K562 (cell line): Measurements from ENCODE around the gene PTBP3. TPM values are rescaled to one million over a fixed set of nuclear protein-coding genes. Genes with fewer than 3 reads are reported as not detected.
A peak's percentile ranks its signal among the peaks of the same experiment; 100 is the strongest.

Source experiments
- CEBPZ ChIP-seq: fragments of 150-350 bp; IDR thresholded peaks from 2 replicates; pipeline ENCODE4 v1.6.1; 2014; ENCODE audit warnings: low read depth, mild to moderate bottlenecking, low read length, borderline replicate concordance
- FOXM1 ChIP-seq, 2 experiments: fragments of 450-650 bp in 1 of 2; sonication (generic) in 1 of 2; formaldehyde crosslinking in 1 of 2; IDR thresholded peaks; 2 replicates each; pipeline versions ENCODE4 v1.6.1 to v1.9.0; 2017 to 2022; ENCODE audit warnings: low read depth in 2 of 2, mild to moderate bottlenecking in 2 of 2, missing genetic modification reagents in 1 of 2, moderate library complexity in 1 of 2
- MAX ChIP-seq: sonication (generic); formaldehyde crosslinking; IDR thresholded peaks from 2 replicates; pipeline ENCODE4 v1.9.0; 2022; ENCODE audit warnings: mild to moderate bottlenecking, missing genetic modification reagents
- RREB1 ChIP-seq: fragments of 250-450 bp; sonication (Bioruptor Pico); IDR thresholded peaks from 2 replicates; pipeline ENCODE4 v1.4.0; 2020
- TAF9B ChIP-seq: fragments of 450-650 bp; IDR thresholded peaks from 2 replicates; pipeline ENCODE4 v1.6.1; 2018; ENCODE audit warnings: mild to moderate bottlenecking; ENCODE audit not compliant: partially characterized antibody
- polyA plus RNA-seq, 8 experiments: library from polyadenylated mRNA; depleted of rRNA in 4 of 8; stranded (reverse) in 5 of 8; unstranded in 3 of 8; fragments of >200 nt; fragmentation: Nextera tagmentation in 2 of 8; fragmentation: Illumina TruSeq in 1 of 8; extraction: Ambion mirVana in 2 of 8; extraction: Trizol in 1 of 8; gene quantifications; 2 replicates each; pipeline versions ENCODE4 v1.2.1 to v1.2.3, GENCODE V29; 2011 to 2014; ENCODE audit warnings: inconsistent platforms in 1 of 8, missing spikeins in 1 of 8
- total RNA-seq, 7 experiments: library from RNA; depleted of rRNA in 6 of 7; stranded (reverse); fragments of >200 nt in 6 of 7; fragmentation: Illumina TruSeq in 2 of 7; extraction: Trizol in 2 of 7; gene quantifications; 2 replicates each; pipeline versions ENCODE4 v1.2.1 to v1.2.3, GENCODE V29; 2011 to 2021; ENCODE audit warnings: low replicate concordance in 1 of 7
- TF ChIP-seq, protein P1 (sequence below): fragments of 450-650 bp; IDR thresholded peaks from 2 replicates; pipeline ENCODE4 v1.6.1; 2016; ENCODE audit warnings: antibody characterized with exemption
- TF ChIP-seq, protein P2 (sequence below): fragments of 450-650 bp; IDR thresholded peaks from 2 replicates; pipeline ENCODE4 v1.6.1; 2018; ENCODE audit not compliant: partially characterized antibody

Gene PTBP3
- total and polyA plus RNA-seq, 9 of the 15 experiments (the other 6 are each of a cell fraction or from before 2014, with no cell fraction given), result 22.4 to 132 (median 68.0) TPM

- TF ChIP-seq CEBPZ (no peak), MAX (peak; percentile 47; the same call in 1 of the 2 replicates), TAF9B (peak; percentile 79), RREB1 (CRISPR knock-in tag) (peak; percentile 54; the same call in 1 of the 2 replicates), FOXM1 (IDR thresholded peaks at IDR 0.05; ENCODE audit: low read depth) (peak; percentile 24; the same call in 1 of the 2 replicates), FOXM1 (CRISPR knock-in tag; IDR thresholded peaks at IDR 0.05; ENCODE audit: low read depth) (peak; percentile 64; the same call in 1 of the 2 replicates)
- TF ChIP-seq, protein P1, sequence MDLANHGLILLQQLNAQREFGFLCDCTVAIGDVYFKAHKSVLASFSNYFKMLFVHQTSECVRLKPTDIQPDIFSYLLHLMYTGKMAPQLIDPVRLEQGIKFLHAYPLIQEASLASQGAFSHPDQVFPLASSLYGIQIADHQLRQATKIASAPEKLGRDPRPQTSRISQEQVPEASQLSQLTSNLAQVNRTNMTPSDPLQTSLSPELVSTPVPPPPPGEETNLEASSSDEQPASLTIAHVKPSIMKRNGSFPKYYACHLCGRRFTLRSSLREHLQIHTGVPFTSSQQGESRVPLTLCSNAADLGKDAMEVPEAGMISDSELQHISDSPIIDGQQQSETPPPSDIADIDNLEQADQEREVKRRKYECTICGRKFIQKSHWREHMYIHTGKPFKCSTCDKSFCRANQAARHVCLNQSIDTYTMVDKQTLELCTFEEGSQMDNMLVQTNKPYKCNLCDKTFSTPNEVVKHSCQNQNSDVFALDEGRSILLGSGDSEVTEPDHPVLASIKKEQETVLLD, result peak; percentile 91
- TF ChIP-seq, protein P2, sequence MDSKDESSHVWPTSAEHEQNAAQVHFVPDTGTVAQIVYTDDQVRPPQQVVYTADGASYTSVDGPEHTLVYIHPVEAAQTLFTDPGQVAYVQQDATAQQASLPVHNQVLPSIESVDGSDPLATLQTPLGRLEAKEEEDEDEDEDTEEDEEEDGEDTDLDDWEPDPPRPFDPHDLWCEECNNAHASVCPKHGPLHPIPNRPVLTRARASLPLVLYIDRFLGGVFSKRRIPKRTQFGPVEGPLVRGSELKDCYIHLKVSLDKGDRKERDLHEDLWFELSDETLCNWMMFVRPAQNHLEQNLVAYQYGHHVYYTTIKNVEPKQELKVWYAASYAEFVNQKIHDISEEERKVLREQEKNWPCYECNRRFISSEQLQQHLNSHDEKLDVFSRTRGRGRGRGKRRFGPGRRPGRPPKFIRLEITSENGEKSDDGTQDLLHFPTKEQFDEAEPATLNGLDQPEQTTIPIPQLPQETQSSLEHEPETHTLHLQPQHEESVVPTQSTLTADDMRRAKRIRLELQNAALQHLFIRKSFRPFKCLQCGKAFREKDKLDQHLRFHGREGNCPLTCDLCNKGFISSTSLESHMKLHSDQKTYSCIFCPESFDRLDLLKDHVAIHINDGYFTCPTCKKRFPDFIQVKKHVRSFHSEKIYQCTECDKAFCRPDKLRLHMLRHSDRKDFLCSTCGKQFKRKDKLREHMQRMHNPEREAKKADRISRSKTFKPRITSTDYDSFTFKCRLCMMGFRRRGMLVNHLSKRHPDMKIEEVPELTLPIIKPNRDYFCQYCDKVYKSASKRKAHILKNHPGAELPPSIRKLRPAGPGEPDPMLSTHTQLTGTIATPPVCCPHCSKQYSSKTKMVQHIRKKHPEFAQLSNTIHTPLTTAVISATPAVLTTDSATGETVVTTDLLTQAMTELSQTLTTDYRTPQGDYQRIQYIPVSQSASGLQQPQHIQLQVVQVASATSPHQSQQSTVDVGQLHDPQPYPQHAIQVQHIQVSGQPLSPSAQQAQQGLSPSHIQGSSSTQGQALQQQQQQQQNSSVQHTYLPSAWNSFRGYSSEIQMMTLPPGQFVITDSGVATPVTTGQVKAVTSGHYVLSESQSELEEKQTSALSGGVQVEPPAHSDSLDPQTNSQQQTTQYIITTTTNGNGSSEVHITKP, result peak; percentile 68
Observed at GRCh38 chr9:112379177-112380101, 46.0 kb upstream of the PTBP3 start (continued).
